ENCODE data around the gene KLK7. TPM values are rescaled to one million over a fixed set of nuclear protein-coding genes. Genes with fewer than 3 reads are reported as not detected.

KLK7 gene
- not detected for polyA plus RNA-seq

- Mint-ChIP-seq H3K27ac (no peak within 1 kb of the TSS), H3K4me3 (no peak within 1 kb of the TSS), H3K9me3 (no peaks in the 10 kb centered on the region), H3K27me3 (ENCODE audit: low read depth in 3 of 3) (peaks cover 10 to 18% (median 17%) of the 10 kb centered on the region in 3 donors), H3K36me3 (peaks cover 0 to 4% (median 0%) of the 10 kb centered on the region in 3 donors), H3K4me1 (no peaks in the 10 kb centered on the region)
- no peak for DNase-seq
Observed at GRCh38 chr19:50983625-50984292, at the start of gene KLK7. Gene KLK7, minus strand, starts transcription at chr19:50983917. Its CDS starts 1,518 bp downstream, at chr19:50982399.

- H3K4me1 Mint-ChIP-seq = no peaks in the 10 kb centered on the region
- H3K4me3 Mint-ChIP-seq = no peak overlapping the region
- H3K9me3 Mint-ChIP-seq = peaks cover 0 to 4% (median 0%) of the 10 kb centered on the region in 6 donors
- peaks cover 0 to 2% (median under 1%) of the 10 kb centered on the region in 3 donors for H3K36me3 Mint-ChIP-seq
- H3K27me3 Mint-ChIP-seq (ENCODE audit: low read depth in 3 of 3) = peaks cover 8 to 16% (median 12%) of the 10 kb centered on the region in 3 donors
- no peak for DNase-seq
- no peak overlapping the region for H3K27ac Mint-ChIP-seq
Observed at GRCh38 chr19:51031880-51032225, 48.1 kb upstream of the KLK7 start.

- no peak overlapping the region for H3K27ac Mint-ChIP-seq
- peaks cover 0 to 4% (median 0%) of the 10 kb centered on the region in 6 donors for H3K9me3 Mint-ChIP-seq
- H3K4me3 Mint-ChIP-seq = no peak overlapping the region
Observed at GRCh38 chr19:51031220-51031879, 47.6 kb upstream of the KLK7 start.

DNA sequence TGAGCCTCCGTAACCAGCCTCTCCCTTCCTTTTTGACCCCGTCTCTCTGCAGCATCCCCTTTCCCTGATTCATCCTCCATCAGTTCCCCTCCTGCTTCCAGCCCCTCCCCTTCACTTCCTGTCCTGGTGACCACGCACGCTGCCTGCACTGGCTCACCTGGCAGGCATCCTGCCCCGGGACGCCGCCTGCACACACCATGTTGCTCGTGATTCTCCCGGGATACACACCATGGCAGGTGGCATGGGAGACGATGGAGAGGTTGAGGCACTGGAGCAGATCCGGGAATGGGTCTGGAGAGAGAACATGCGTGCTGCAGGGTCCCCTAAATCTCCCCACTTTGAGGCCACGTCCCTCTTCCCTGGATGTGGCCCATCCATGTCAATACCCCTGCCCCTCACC lies 46.9 kb upstream of the KLK7 start:
- peaks cover 0 to 4% (median 0%) of the 10 kb centered on the region in 6 donors for H3K9me3 Mint-ChIP-seq
- H3K36me3 Mint-ChIP-seq = peaks cover 0 to 4% (median 3%) of the 10 kb centered on the region in 3 donors
- no peak overlapping the region for H3K27ac Mint-ChIP-seq
- no peak for DNase-seq
- H3K4me3 Mint-ChIP-seq = no peak overlapping the region
- H3K27me3 Mint-ChIP-seq (ENCODE audit: low read depth in 3 of 3) = peaks cover 6 to 13% (median 12%) of the 10 kb centered on the region in 3 donors
- no peaks in the 10 kb centered on the region for H3K4me1 Mint-ChIP-seq

More at GRCh38 chr19:51031220-51031879, 47.6 kb upstream of the KLK7 start:
- Mint-ChIP-seq H3K4me1 (no peaks in the 10 kb centered on the region), H3K27me3 (ENCODE audit: low read depth in 3 of 3) (peaks cover 6 to 16% (median 12%) of the 10 kb centered on the region in 3 donors), H3K36me3 (peaks cover 0 to 4% (median 3%) of the 10 kb centered on the region in 3 donors)
- no peak for DNase-seq

DNA sequence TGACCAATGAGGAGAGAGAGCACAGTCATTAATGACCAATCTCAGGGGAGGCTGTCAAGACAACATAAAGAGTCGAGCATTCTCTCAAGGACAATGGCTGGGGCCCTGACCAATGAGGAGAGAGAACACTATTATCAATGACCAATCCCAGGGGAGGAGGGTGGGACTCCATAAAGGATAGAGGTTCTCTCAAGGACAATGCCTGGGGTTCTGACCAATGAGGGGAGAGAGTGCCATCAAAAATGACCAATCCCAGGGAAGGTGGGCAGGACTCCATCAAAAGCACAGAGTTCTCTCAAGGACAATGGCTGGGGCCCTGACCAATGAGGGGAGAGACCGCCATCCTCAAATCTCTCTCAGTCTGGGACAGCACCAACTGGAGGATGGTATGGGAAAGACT lies 46.0 kb upstream of the KLK7 start:
- no peaks in the 10 kb centered on the region for H3K4me1 Mint-ChIP-seq
- no peak overlapping the region for H3K4me3 Mint-ChIP-seq
- no peak for DNase-seq
- peaks cover 0 to 4% (median 3%) of the 10 kb centered on the region in 3 donors for H3K36me3 Mint-ChIP-seq
- no peak overlapping the region for H3K27ac Mint-ChIP-seq
- peaks cover 0 to 4% (median 0%) of the 10 kb centered on the region in 6 donors for H3K9me3 Mint-ChIP-seq
- H3K27me3 Mint-ChIP-seq (ENCODE audit: low read depth in 3 of 3) = peaks cover 6 to 14% (median 13%) of the 10 kb centered on the region in 3 donors

- H3K4me3 Mint-ChIP-seq = no peak overlapping the region
- no peak overlapping the region for H3K27ac Mint-ChIP-seq
- no peaks in the 10 kb centered on the region for H3K4me1 Mint-ChIP-seq
- peaks cover 8 to 15% (median 14%) of the 10 kb centered on the region in 3 donors for H3K27me3 Mint-ChIP-seq (ENCODE audit: low read depth in 3 of 3)
- DNase-seq = no peak
- peaks cover 0 to 4% (median 3%) of the 10 kb centered on the region in 3 donors for H3K36me3 Mint-ChIP-seq
- peaks cover 0 to 5% (median 0%) of the 10 kb centered on the region in 6 donors for H3K9me3 Mint-ChIP-seq
Observed at GRCh38 chr19:51027873-51028272, 44.2 kb upstream of the KLK7 start.

GRCh38 chr19:51027126-51027806 lies 43.5 kb upstream of the KLK7 start:
- H3K27me3 Mint-ChIP-seq (ENCODE audit: low read depth in 3 of 3) = peaks cover 3 to 17% (median 17%) of the 10 kb centered on the region in 3 donors
- peaks cover 0 to 4% (median 3%) of the 10 kb centered on the region in 3 donors for H3K36me3 Mint-ChIP-seq
- H3K4me1 Mint-ChIP-seq = no peaks in the 10 kb centered on the region
- H3K27ac Mint-ChIP-seq = peak overlapping the region in 1 of 6 donors; percentile 65
- H3K4me3 Mint-ChIP-seq = no peak overlapping the region
- H3K9me3 Mint-ChIP-seq = peaks cover 0 to 5% (median 0%) of the 10 kb centered on the region in 6 donors
- no peak for DNase-seq

DNA sequence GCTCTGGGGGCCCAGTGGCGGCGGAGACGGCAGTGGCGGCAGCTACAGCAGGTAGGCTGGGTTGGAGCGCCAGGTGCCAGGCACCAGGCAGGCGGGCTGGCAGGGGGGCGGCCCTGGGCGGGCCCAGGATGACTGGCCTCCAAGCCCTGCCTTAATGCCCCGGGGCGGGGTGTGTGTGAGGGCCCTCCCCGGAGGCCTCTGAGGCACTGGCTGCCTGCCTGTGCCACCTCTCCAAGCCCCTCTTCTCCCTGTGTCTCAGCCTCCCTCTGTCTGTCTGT lies 42.8 kb upstream of the KLK7 start, which contains the start of gene KLK11:
Gene KLK11 (minus strand): TSS at position 63 of the 278 bp plus-strand sequence. CDS start 985 bp downstream, outside the sequence.
- Mint-ChIP-seq H3K27ac (peak within 1 kb of the TSS in 1 of 6 donors; percentile 65), H3K27me3 (ENCODE audit: low read depth in 3 of 3) (peaks cover 2 to 17% (median 15%) of the 10 kb centered on the region in 3 donors), H3K9me3 (peaks cover 0 to 5% (median 0%) of the 10 kb centered on the region in 6 donors), H3K36me3 (peaks cover 0 to 4% (median 3%) of the 10 kb centered on the region in 3 donors), H3K4me1 (no peaks in the 10 kb centered on the region), H3K4me3 (no peak within 1 kb of the TSS)
- DNase-seq = no peak

GRCh38 chr19:51025809-51026553 lies 42.3 kb upstream of the KLK7 start:
- Mint-ChIP-seq H3K9me3 (peaks cover 0 to 4% (median 0%) of the 10 kb centered on the region in 6 donors), H3K36me3 (peaks cover 0 to 4% (median 3%) of the 10 kb centered on the region in 3 donors), H3K4me1 (peaks cover 0 to under 1% of the 10 kb centered on the region in 2 donors), H3K27ac (no peak overlapping the region), H3K27me3 (ENCODE audit: low read depth in 3 of 3) (peaks cover 2 to 16% (median 14%) of the 10 kb centered on the region in 3 donors), H3K4me3 (no peak overlapping the region)
- DNase-seq = no peak

DNA sequence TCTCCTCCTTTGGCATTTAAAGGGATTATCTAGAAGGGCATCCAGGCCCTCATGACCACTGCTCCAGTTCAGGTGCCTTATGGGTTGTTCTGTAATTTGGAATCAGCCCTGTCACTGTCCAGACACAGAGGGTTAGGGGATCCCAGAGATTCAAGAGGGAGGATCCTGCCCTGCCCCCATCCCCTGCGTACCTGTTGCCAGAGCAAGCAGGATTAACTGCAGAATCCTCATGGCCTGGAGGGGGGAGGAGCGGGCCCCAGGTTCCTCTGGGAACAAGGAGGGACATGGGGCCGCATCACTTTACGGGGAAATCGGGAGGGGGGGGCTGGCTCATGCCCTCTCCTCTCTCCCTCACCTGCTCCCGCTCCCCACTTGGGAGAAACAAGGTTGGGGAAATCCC lies 41.7 kb upstream of the KLK7 start:
- Mint-ChIP-seq H3K27me3 (ENCODE audit: low read depth in 3 of 3) (peaks cover 2 to 16% (median 14%) of the 10 kb centered on the region in 3 donors), H3K4me1 (peaks cover 0 to 2% of the 10 kb centered on the region in 2 donors), H3K27ac (no peak overlapping the region), H3K36me3 (peaks cover 0 to 4% (median 3%) of the 10 kb centered on the region in 3 donors), H3K9me3 (peaks cover 0 to 2% (median 0%) of the 10 kb centered on the region in 6 donors), H3K4me3 (no peak overlapping the region)
- no peak for DNase-seq

- Mint-ChIP-seq H3K4me3 (no peak overlapping the region), H3K9me3 (peaks cover 0 to 2% (median 0%) of the 10 kb centered on the region in 6 donors), H3K4me1 (peaks cover 3 to 5% of the 10 kb centered on the region in 2 donors), H3K27me3 (ENCODE audit: low read depth in 3 of 3) (peaks cover 6 to 16% (median 14%) of the 10 kb centered on the region in 3 donors), H3K36me3 (peaks cover 0 to 4% (median 3%) of the 10 kb centered on the region in 3 donors), H3K27ac (no peak overlapping the region)
- DNase-seq = no peak
Observed at GRCh38 chr19:51024924-51025323, 41.2 kb upstream of the KLK7 start.

- no peak for DNase-seq
- H3K27ac Mint-ChIP-seq = no peak overlapping the region
- H3K36me3 Mint-ChIP-seq = peaks cover 0 to 4% (median 3%) of the 10 kb centered on the region in 3 donors
- H3K9me3 Mint-ChIP-seq = peaks cover 0 to 2% (median 0%) of the 10 kb centered on the region in 6 donors
- peaks cover 6% of the 10 kb centered on the region in 2 donors for H3K4me1 Mint-ChIP-seq
- no peak overlapping the region for H3K4me3 Mint-ChIP-seq
- peaks cover 10 to 16% (median 13%) of the 10 kb centered on the region in 3 donors for H3K27me3 Mint-ChIP-seq (ENCODE audit: low read depth in 3 of 3)
Observed at GRCh38 chr19:51023946-51024345, 40.2 kb upstream of the KLK7 start.

GRCh38 chr19:51022526-51022925 lies 38.8 kb upstream of the KLK7 start:
- Mint-ChIP-seq H3K9me3 (peaks cover 0 to 3% (median 0%) of the 10 kb centered on the region in 6 donors), H3K27me3 (ENCODE audit: low read depth in 3 of 3) (peaks cover 13 to 23% (median 16%) of the 10 kb centered on the region in 3 donors), H3K4me1 (peaks cover 14 to 19% of the 10 kb centered on the region in 2 donors), H3K27ac (peak overlapping the region in 1 of 6 donors; percentile 58), H3K4me3 (no peak overlapping the region), H3K36me3 (peaks cover 3 to 7% (median 4%) of the 10 kb centered on the region in 3 donors)
- no peak for DNase-seq

All from immature natural killer cell (primary cell).